SU-DHL-6 (cell line): ENCODE data around the gene RNF144B.

Experiments
- CTCF ChIP-seq: fragments of 200-600 bp; sonication (generic); IDR thresholded peaks from one replicate; pipeline ENCODE4 v1.5.1; 2017; ENCODE audit warnings: antibody characterized with exemption, mild to moderate bottlenecking, low read length, moderate library complexity; ENCODE audit not compliant: insufficient read depth, poor library complexity, severe bottlenecking
- EZH2phosphoT487 ChIP-seq: fragments of 200-600 bp; sonication (generic), shearing (Covaris generic); conservative IDR thresholded peaks from 2 replicates; pipeline ENCODE4 v1.6.1; 2018; ENCODE audit warnings: mild to moderate bottlenecking, antibody characterized with exemption, low read length, moderate library complexity, mixed read lengths

DNA sequence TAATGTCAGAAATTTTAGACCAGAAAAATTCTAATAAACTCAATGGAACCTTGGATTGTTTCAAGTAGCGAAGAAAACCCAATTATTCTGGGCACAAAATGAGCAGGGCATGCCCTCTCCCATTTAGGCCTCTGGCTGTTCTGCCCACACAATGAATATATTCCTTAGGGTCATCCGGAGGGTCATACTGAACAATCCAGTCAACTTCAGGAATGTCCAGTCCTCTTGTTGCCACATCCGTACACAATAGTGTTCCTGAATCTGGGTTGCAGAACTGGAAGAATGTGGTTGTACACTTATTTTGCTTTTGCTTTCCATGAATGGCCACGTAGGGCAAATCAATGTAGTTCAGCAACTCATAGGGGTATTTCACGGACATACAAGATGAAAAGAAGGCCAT is 23.4 kb upstream of the RNF144B start:
- TF ChIP-seq CTCF (no peak), EZH2phosphoT487 (no peak)
